ENCODE data around the gene KLK2. TPM values are rescaled to one million over a fixed set of nuclear protein-coding genes. Genes with fewer than 3 reads are reported as not detected.

The KLK2 gene
- total and polyA plus RNA-seq, 2 of the 13 experiments (the other 11 are each of a cell fraction or from before 2014, with no cell fraction given): 0.11 TPM; not detected in 1

GRCh38 chr19:50835785-50836542 lies 37.3 kb upstream of the KLK2 start (continued):
- TF ChIP-seq HINFP (CRISPR knock-in tag; IDR thresholded peaks at IDR 0.05; ENCODE audit: low read depth): 0 out of 2 replicates have a peak, but pooled peaks have one; percentile 63
- TF ChIP-seq, protein P1, sequence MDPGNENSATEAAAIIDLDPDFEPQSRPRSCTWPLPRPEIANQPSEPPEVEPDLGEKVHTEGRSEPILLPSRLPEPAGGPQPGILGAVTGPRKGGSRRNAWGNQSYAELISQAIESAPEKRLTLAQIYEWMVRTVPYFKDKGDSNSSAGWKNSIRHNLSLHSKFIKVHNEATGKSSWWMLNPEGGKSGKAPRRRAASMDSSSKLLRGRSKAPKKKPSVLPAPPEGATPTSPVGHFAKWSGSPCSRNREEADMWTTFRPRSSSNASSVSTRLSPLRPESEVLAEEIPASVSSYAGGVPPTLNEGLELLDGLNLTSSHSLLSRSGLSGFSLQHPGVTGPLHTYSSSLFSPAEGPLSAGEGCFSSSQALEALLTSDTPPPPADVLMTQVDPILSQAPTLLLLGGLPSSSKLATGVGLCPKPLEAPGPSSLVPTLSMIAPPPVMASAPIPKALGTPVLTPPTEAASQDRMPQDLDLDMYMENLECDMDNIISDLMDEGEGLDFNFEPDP (CRISPR knock-in tag; conservative IDR thresholded peaks at IDR 0.05): no peak
- TF ChIP-seq POLR2A (IDR thresholded peaks at IDR 0.05; ENCODE audit: insufficient read depth in 1 of 2, low read depth in 2 of 2, low read length in 2 of 2): peak in 1 of 2 experiments; percentile 73; a peak in 2 of 4 replicates
- peak; percentile 27; the same call in 1 of the 2 replicates for TF ChIP-seq SALL1 (CRISPR knock-in tag; IDR thresholded peaks at IDR 0.05)
- no peak for TF ChIP-seq ZBTB4 (CRISPR knock-in tag; IDR thresholded peaks at IDR 0.05; ENCODE audit: borderline replicate concordance)
- TF ChIP-seq HHEX (CRISPR knock-in tag; IDR thresholded peaks at IDR 0.05): no peak
- TF ChIP-seq FOXC1 (CRISPR knock-in tag; IDR thresholded peaks at IDR 0.05; ENCODE audit: borderline replicate concordance): peak; percentile 40; the same call in 1 of the 2 replicates
- TF ChIP-seq, protein P2, sequence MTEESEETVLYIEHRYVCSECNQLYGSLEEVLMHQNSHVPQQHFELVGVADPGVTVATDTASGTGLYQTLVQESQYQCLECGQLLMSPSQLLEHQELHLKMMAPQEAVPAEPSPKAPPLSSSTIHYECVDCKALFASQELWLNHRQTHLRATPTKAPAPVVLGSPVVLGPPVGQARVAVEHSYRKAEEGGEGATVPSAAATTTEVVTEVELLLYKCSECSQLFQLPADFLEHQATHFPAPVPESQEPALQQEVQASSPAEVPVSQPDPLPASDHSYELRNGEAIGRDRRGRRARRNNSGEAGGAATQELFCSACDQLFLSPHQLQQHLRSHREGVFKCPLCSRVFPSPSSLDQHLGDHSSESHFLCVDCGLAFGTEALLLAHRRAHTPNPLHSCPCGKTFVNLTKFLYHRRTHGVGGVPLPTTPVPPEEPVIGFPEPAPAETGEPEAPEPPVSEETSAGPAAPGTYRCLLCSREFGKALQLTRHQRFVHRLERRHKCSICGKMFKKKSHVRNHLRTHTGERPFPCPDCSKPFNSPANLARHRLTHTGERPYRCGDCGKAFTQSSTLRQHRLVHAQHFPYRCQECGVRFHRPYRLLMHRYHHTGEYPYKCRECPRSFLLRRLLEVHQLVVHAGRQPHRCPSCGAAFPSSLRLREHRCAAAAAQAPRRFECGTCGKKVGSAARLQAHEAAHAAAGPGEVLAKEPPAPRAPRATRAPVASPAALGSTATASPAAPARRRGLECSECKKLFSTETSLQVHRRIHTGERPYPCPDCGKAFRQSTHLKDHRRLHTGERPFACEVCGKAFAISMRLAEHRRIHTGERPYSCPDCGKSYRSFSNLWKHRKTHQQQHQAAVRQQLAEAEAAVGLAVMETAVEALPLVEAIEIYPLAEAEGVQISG (CRISPR knock-in tag; IDR thresholded peaks at IDR 0.05): peak; percentile 53
- TF ChIP-seq, protein P3, sequence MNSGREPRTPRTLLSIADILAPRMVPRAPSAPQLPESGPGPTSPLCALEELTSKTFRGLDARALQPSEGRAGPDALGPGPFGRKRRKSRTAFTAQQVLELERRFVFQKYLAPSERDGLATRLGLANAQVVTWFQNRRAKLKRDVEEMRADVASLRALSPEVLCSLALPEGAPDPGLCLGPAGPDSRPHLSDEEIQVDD (CRISPR knock-in tag; IDR thresholded peaks at IDR 0.05; ENCODE audit: borderline replicate concordance): no peak
- TF ChIP-seq, protein P4, sequence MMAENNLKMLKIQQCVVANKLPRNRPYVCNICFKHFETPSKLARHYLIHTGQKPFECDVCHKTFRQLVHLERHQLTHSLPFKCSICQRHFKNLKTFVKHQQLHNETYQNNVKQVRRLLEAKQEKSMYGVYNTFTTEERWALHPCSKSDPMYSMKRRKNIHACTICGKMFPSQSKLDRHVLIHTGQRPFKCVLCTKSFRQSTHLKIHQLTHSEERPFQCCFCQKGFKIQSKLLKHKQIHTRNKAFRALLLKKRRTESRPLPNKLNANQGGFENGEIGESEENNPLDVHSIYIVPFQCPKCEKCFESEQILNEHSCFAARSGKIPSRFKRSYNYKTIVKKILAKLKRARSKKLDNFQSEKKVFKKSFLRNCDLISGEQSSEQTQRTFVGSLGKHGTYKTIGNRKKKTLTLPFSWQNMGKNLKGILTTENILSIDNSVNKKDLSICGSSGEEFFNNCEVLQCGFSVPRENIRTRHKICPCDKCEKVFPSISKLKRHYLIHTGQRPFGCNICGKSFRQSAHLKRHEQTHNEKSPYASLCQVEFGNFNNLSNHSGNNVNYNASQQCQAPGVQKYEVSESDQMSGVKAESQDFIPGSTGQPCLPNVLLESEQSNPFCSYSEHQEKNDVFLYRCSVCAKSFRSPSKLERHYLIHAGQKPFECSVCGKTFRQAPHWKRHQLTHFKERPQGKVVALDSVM (CRISPR knock-in tag; IDR thresholded peaks at IDR 0.05): 0 out of 2 replicates have a peak, but pooled peaks have one; percentile 33
- 0 out of 2 replicates have a peak, but pooled peaks have one; percentile 22 for TF ChIP-seq TFDP1 (CRISPR knock-in tag; IDR thresholded peaks at IDR 0.05; ENCODE audit: borderline replicate concordance)
- peak; percentile 47; the same call in 1 of the 2 replicates for TF ChIP-seq CCDC6 (CRISPR knock-in tag; IDR thresholded peaks at IDR 0.05)
- no peak for TF ChIP-seq ZNF253 (CRISPR knock-in tag; IDR thresholded peaks at IDR 0.05; ENCODE audit: borderline replicate concordance)
- TF ChIP-seq ZNF775 (CRISPR knock-in tag; IDR thresholded peaks at IDR 0.05; ENCODE audit: borderline replicate concordance): no peak

Data from HepG2 (cell line).